ENCODE measurements around the gene SENP8.

The SENP8 gene

GRCh38 chr15:72184165-72184811 lies 66.1 kb downstream of the SENP8 start:
- Mint-ChIP-seq H3K27ac (no peak overlapping the region), H3K4me1 (ENCODE audit: low read depth) (no peaks in the 10 kb centered on the region), H3K27me3 (peaks cover 52% of the 10 kb centered on the region), H3K36me3 (ENCODE audit: low read depth) (no peaks in the 10 kb centered on the region), H3K4me3 (no peak overlapping the region), H3K9me3 (no peaks in the 10 kb centered on the region)
- DNase-seq, result no peak

- no peaks in the 10 kb centered on the region for H3K9me3 Mint-ChIP-seq
- no peak overlapping the region for H3K27ac Mint-ChIP-seq
Measured at GRCh38 chr15:72189250-72189902, 71.2 kb downstream of the SENP8 start.

GRCh38 chr15:72192416-72192815 lies 74.2 kb downstream of the SENP8 start:
- no peak overlapping the region for H3K4me3 Mint-ChIP-seq
- no peak for DNase-seq
- H3K36me3 Mint-ChIP-seq (ENCODE audit: low read depth), result no peaks in the 10 kb centered on the region
- H3K27ac Mint-ChIP-seq, result peak overlapping the region; percentile 2
- no peaks in the 10 kb centered on the region for H3K4me1 Mint-ChIP-seq (ENCODE audit: low read depth)
- peaks cover 46% of the 10 kb centered on the region for H3K27me3 Mint-ChIP-seq
- no peaks in the 10 kb centered on the region for H3K9me3 Mint-ChIP-seq

More at GRCh38 chr15:72189250-72189902, 71.2 kb downstream of the SENP8 start:
- Mint-ChIP-seq H3K27me3 (peaks cover 45% of the 10 kb centered on the region), H3K4me1 (ENCODE audit: low read depth) (no peaks in the 10 kb centered on the region), H3K4me3 (no peak overlapping the region), H3K36me3 (ENCODE audit: low read depth) (no peaks in the 10 kb centered on the region)
- DNase-seq, result no peak

Data from activated T-cell treated with anti-CD3 and anti-CD28 coated beads, Interleukin-2, amount 50 U/mL, for 24 hours (primary cell).